HepG2 (cell line): Measurements from ENCODE around the gene PCYT2. TPM values are rescaled to one million over a fixed set of nuclear protein-coding genes. Genes with fewer than 3 reads are reported as not detected.
A peak's percentile ranks its signal among the peaks of the same experiment; 100 is the strongest.

Source experiments
- NR1H2 ChIP-seq: sonication (generic); formaldehyde crosslinking; IDR thresholded peaks from 2 replicates; pipeline ENCODE4 v1.8.1; 2022; ENCODE audit warnings: low read depth, missing genetic modification reagents, borderline replicate concordance
- NRL ChIP-seq: sonication (generic); formaldehyde crosslinking; IDR thresholded peaks from 2 replicates; pipeline ENCODE4 v1.5.0; 2020; ENCODE audit warnings: missing genetic modification reagents, mild to moderate bottlenecking, moderate library complexity, borderline replicate concordance
- PCBP1 ChIP-seq: fragments of 200-400 bp; formaldehyde crosslinking; IDR thresholded peaks from 2 replicates; pipeline ENCODE4 v1.6.1; 2017; ENCODE audit warnings: mild to moderate bottlenecking, low read depth, low read length, borderline replicate concordance
- PHF20 ChIP-seq: sonication (generic); formaldehyde crosslinking; IDR thresholded peaks from 2 replicates; pipeline ENCODE4 v1.5.0; 2020; ENCODE audit warnings: mild to moderate bottlenecking, missing genetic modification reagents
- PHF8 ChIP-seq: sonication (generic); formaldehyde crosslinking; IDR thresholded peaks from 2 replicates; pipeline ENCODE4 v1.5.0; 2020; ENCODE audit warnings: missing genetic modification reagents
- POLR2G ChIP-seq: fragments of 200-400 bp; formaldehyde crosslinking; IDR thresholded peaks from 2 replicates; pipeline ENCODE4 v1.6.1; 2018; ENCODE audit warnings: mild to moderate bottlenecking, low read depth, low read length, moderate library complexity
- SRF ChIP-seq: IDR thresholded peaks from 2 replicates; pipeline ENCODE4 v1.6.1; 2011; ENCODE audit warnings: mild to moderate bottlenecking, low read depth, low read length, moderate library complexity
- TBX2 ChIP-seq: sonication (generic); formaldehyde crosslinking; IDR thresholded peaks from 2 replicates; pipeline ENCODE4 v1.5.0; 2020; ENCODE audit warnings: missing genetic modification reagents, mild to moderate bottlenecking, borderline replicate concordance
- TOE1 ChIP-seq: sonication (generic); formaldehyde crosslinking; IDR thresholded peaks from 2 replicates; pipeline ENCODE4 v1.4.0; 2020; ENCODE audit warnings: mild to moderate bottlenecking, missing genetic modification reagents
- ZFP36L1 ChIP-seq: sonication (generic); formaldehyde crosslinking; IDR thresholded peaks from 2 replicates; pipeline ENCODE4 v1.8.0; 2022; ENCODE audit warnings: mild to moderate bottlenecking, missing genetic modification reagents, moderate library complexity
- ZNF253 ChIP-seq: sonication (generic); formaldehyde crosslinking; IDR thresholded peaks from 2 replicates; pipeline ENCODE4 v1.8.0; 2022; ENCODE audit warnings: mild to moderate bottlenecking, missing genetic modification reagents, borderline replicate concordance
- ZNF296 ChIP-seq: sonication (generic); formaldehyde crosslinking; conservative IDR thresholded peaks from 2 replicates; pipeline ENCODE4 v1.5.0; 2020; ENCODE audit warnings: mild to moderate bottlenecking, missing genetic modification reagents
- ZNF468 ChIP-seq: sonication (generic); formaldehyde crosslinking; IDR thresholded peaks from 2 replicates; pipeline ENCODE4 v1.8.0; 2022; ENCODE audit warnings: mild to moderate bottlenecking, moderate library complexity, missing genetic modification reagents
- ZNF501 ChIP-seq: sonication (generic); formaldehyde crosslinking; IDR thresholded peaks from 2 replicates; pipeline ENCODE4 v1.5.1; 2020; ENCODE audit warnings: mild to moderate bottlenecking, moderate library complexity, missing genetic modification reagents
- ZNF670 ChIP-seq: sonication (generic); formaldehyde crosslinking; IDR thresholded peaks from 2 replicates; pipeline ENCODE4 v1.8.0; 2022; ENCODE audit warnings: mild to moderate bottlenecking, missing genetic modification reagents, borderline replicate concordance
- ZNF687 ChIP-seq: sonication (generic); formaldehyde crosslinking; IDR thresholded peaks from 2 replicates; pipeline ENCODE4 v1.5.1; 2020; ENCODE audit warnings: mild to moderate bottlenecking, missing genetic modification reagents, moderate library complexity
- polyA plus RNA-seq, 8 experiments: library from polyadenylated mRNA; depleted of rRNA in 3 of 8; stranded (reverse) in 7 of 8; unstranded in 1 of 8; fragments of >200 nt; fragmentation: Illumina TruSeq in 4 of 8; extraction: Trizol in 4 of 8; gene quantifications; 2 replicates each; pipeline versions ENCODE4 v1.2.1 to v1.2.3, GENCODE V29; 2011 to 2016; ENCODE audit warnings: low read depth in 4 of 8, missing spikeins in 1 of 8, mixed read lengths in 1 of 8; ENCODE audit not compliant: insufficient read depth in 1 of 8
- total RNA-seq, 5 experiments: library from RNA; depleted of rRNA; stranded (reverse); fragments of >200 nt; fragmentation: Illumina TruSeq; extraction: Trizol; gene quantifications; 2 replicates each; pipeline ENCODE4 v1.2.3, GENCODE V29; 2016; ENCODE audit warnings: low read depth in 1 of 5
- TF ChIP-seq, protein P1 (sequence below): sonication (generic); formaldehyde crosslinking; IDR thresholded peaks from 2 replicates; pipeline ENCODE4 v1.5.0; 2020; ENCODE audit warnings: mild to moderate bottlenecking, missing genetic modification reagents
- TF ChIP-seq, protein P2 (sequence below): sonication (generic); formaldehyde crosslinking; IDR thresholded peaks from 2 replicates; pipeline ENCODE4 v1.8.1; 2023; ENCODE audit warnings: mild to moderate bottlenecking, missing genetic modification reagents, borderline replicate concordance
- TF ChIP-seq, protein P3 (sequence below): sonication (generic); formaldehyde crosslinking; IDR thresholded peaks from 2 replicates; pipeline ENCODE4 v1.4.0; 2020; ENCODE audit warnings: missing genetic modification reagents

The PCYT2 gene
- total and polyA plus RNA-seq, 2 of the 13 experiments (the other 11 are each of a cell fraction or from before 2014, with no cell fraction given), result 147 to 297 TPM

DNA sequence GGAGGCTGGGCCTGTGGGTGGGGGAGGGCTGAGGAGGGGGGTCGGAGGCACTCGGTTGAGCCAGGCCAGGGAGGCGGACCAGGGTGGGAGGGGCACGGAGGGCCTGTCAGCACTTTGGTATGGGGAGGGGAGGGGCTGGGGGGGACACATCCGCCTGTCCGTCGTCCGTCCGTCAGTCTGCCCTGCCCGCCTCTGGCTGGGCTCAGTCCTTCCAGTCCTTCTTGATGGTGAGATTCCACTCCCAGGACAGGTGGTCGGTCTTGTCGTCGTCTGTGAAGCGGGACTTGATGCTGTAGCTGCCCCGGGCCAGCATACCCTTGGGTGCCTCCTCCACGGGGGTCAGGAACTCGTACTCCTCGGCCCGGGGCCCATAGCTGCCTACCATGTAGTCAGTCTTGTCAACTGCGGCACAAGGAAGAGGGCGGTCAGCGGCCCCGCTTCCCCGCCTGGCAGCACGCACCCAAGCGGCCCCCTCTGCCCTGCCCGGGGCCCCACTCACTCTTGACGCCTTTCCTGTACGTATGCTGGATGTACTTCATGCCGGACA is 42.5 kb downstream of the PCYT2 start (continued):
- TF ChIP-seq, protein P1, sequence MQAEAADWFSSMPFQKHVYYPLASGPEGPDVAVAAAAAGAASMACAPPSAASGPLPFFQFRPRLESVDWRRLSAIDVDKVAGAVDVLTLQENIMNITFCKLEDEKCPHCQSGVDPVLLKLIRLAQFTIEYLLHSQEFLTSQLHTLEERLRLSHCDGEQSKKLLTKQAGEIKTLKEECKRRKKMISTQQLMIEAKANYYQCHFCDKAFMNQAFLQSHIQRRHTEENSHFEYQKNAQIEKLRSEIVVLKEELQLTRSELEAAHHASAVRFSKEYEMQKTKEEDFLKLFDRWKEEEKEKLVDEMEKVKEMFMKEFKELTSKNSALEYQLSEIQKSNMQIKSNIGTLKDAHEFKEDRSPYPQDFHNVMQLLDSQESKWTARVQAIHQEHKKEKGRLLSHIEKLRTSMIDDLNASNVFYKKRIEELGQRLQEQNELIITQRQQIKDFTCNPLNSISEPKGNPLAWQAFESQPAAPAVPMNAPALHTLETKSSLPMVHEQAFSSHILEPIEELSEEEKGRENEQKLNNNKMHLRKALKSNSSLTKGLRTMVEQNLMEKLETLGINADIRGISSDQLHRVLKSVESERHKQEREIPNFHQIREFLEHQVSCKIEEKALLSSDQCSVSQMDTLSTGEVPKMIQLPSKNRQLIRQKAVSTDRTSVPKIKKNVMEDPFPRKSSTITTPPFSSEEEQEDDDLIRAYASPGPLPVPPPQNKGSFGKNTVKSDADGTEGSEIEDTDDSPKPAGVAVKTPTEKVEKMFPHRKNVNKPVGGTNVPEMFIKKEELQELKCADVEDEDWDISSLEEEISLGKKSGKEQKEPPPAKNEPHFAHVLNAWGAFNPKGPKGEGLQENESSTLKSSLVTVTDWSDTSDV (CRISPR knock-in tag), result 0 out of 2 replicates have a peak, but pooled peaks have one; percentile 61
- TF ChIP-seq, protein P2, sequence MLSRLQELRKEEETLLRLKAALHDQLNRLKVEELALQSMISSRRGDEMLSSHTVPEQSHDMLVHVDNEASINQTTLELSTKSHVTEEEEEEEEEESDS (CRISPR knock-in tag), result no peak
- TF ChIP-seq TBX2 (0 out of 2 replicates have a peak, but pooled peaks have one; percentile 6), POLR2G (peak; percentile 27; the same call in 1 of the 2 replicates), ZNF670 (CRISPR knock-in tag) (0 out of 2 replicates have a peak, but pooled peaks have one; percentile 9), PCBP1 (peak; percentile 86; the same call in 1 of the 2 replicates), PHF20 (CRISPR knock-in tag) (0 out of 2 replicates have a peak, but pooled peaks have one; percentile 34), ZFP36L1 (CRISPR knock-in tag) (peak; percentile 71; the same call in 1 of the 2 replicates), NRL (CRISPR knock-in tag) (peak; percentile 54; the same call in 1 of the 2 replicates), ZNF296 (CRISPR knock-in tag) (0 out of 2 replicates have a peak, but pooled peaks have one; percentile 13), PHF8 (CRISPR knock-in tag) (no peak), TOE1 (CRISPR knock-in tag) (no peak), SRF (no peak; the same call in 1 of the 2 replicates), ZNF687 (CRISPR knock-in tag) (no peak), ZNF253 (CRISPR knock-in tag) (peak; percentile 55; the same call in 1 of the 2 replicates), NR1H2 (0 out of 2 replicates have a peak, but pooled peaks have one; percentile 16), ZNF501 (no peak), ZNF468 (CRISPR knock-in tag) (0 out of 2 replicates have a peak, but pooled peaks have one; percentile 80)
- TF ChIP-seq, protein P3, sequence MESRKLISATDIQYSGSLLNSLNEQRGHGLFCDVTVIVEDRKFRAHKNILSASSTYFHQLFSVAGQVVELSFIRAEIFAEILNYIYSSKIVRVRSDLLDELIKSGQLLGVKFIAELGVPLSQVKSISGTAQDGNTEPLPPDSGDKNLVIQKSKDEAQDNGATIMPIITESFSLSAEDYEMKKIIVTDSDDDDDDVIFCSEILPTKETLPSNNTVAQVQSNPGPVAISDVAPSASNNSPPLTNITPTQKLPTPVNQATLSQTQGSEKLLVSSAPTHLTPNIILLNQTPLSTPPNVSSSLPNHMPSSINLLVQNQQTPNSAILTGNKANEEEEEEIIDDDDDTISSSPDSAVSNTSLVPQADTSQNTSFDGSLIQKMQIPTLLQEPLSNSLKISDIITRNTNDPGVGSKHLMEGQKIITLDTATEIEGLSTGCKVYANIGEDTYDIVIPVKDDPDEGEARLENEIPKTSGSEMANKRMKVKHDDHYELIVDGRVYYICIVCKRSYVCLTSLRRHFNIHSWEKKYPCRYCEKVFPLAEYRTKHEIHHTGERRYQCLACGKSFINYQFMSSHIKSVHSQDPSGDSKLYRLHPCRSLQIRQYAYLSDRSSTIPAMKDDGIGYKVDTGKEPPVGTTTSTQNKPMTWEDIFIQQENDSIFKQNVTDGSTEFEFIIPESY (CRISPR knock-in tag), result peak; percentile 95
